GM12878 (cell line): ENCODE results near the gene UTF1. TPM values are rescaled to one million over a fixed set of nuclear protein-coding genes. Genes with fewer than 3 reads are reported as not detected.

Source experiments
- BHLHE40 ChIP-seq, 2 experiments: fragments of 450-650 bp in 1 of 2; IDR thresholded peaks; 2 replicates each; pipeline ENCODE4 v1.6.1; 2011 to 2017; ENCODE audit warnings: low read depth in 2 of 2, borderline replicate concordance in 1 of 2, improper control_type of control experiment in 1 of 2, low read length in 1 of 2, mild to moderate bottlenecking in 1 of 2
- BMI1 ChIP-seq: fragments of 450-650 bp; IDR thresholded peaks from 2 replicates; pipeline ENCODE4 v1.6.1; 2016; ENCODE audit warnings: mild to moderate bottlenecking, moderate library complexity, borderline replicate concordance
- GATAD2B ChIP-seq: fragments of 450-650 bp; conservative IDR thresholded peaks from 2 replicates; pipeline ENCODE4 v1.6.1; 2017; ENCODE audit warnings: low read depth, mild to moderate bottlenecking, moderate library complexity
- SPI1 ChIP-seq: IDR thresholded peaks from 2 replicates; pipeline ENCODE4 v1.6.1; 2011; ENCODE audit warnings: low read depth, mild to moderate bottlenecking, low read length, moderate library complexity, borderline replicate concordance; ENCODE audit not compliant: insufficient read depth
- TAF1 ChIP-seq: IDR thresholded peaks from 2 replicates; pipeline ENCODE4 v1.6.1; 2011; ENCODE audit warnings: mild to moderate bottlenecking, low read depth, low read length, borderline replicate concordance
- YBX1 ChIP-seq: fragments of 450-650 bp; IDR thresholded peaks from 2 replicates; pipeline ENCODE4 v1.6.1; 2016; ENCODE audit warnings: antibody characterized with exemption
- ZBTB40 ChIP-seq: fragments of 450-650 bp; IDR thresholded peaks from 2 replicates; pipeline ENCODE4 v1.6.1; 2016; ENCODE audit warnings: mild to moderate bottlenecking, moderate library complexity, borderline replicate concordance
- polyA plus RNA-seq, 11 experiments: library from polyadenylated mRNA; depleted of rRNA in 4 of 11; unstranded in 6 of 11; stranded (reverse) in 5 of 11; fragments of >200 nt; fragmentation: Nextera tagmentation in 4 of 11; fragmentation: Illumina TruSeq in 1 of 11; extraction: Ambion mirVana in 4 of 11; extraction: Trizol in 1 of 11; gene quantifications; 1 replicate in 1 of 11; 2 replicates in 10 of 11; pipeline versions ENCODE4 v1.2.1 to v1.2.3, GENCODE V29; 2011 to 2016; ENCODE audit warnings: inconsistent platforms in 2 of 11, missing spikeins in 2 of 11, low read depth in 1 of 11
- total RNA-seq, 4 experiments: library from RNA; depleted of rRNA in 3 of 4; stranded (reverse); fragments of >200 nt in 3 of 4; fragmentation: Illumina TruSeq in 1 of 4; extraction: Trizol in 1 of 4; gene quantifications; 2 replicates each; pipeline versions ENCODE4 v1.2.1 to v1.2.3, GENCODE V29; 2013 to 2021
- TF ChIP-seq, protein P1 (sequence below): IDR thresholded peaks from 2 replicates; pipeline ENCODE4 v1.6.1; 2012; ENCODE audit warnings: improper control_type of control experiment, low read depth, low read length; ENCODE audit not compliant: insufficient replicate concordance
- TF ChIP-seq, protein P2 (sequence below): IDR thresholded peaks from 2 replicates; pipeline ENCODE4 v1.6.1; 2012; ENCODE audit warnings: low read depth, low read length, improper control_type of control experiment
- TF ChIP-seq, protein P3 (sequence below): fragments of 450-650 bp; IDR thresholded peaks from 2 replicates; pipeline ENCODE4 v1.6.1; 2017; ENCODE audit warnings: antibody characterized with exemption, mild to moderate bottlenecking, moderate library complexity
- TF ChIP-seq, protein P4 (sequence below): fragments of 150-350 bp; IDR thresholded peaks from 2 replicates; pipeline ENCODE4 v1.6.1; 2014; ENCODE audit warnings: mild to moderate bottlenecking, low read depth, low read length

UTF1 gene
- total and polyA plus RNA-seq, 10 of the 15 experiments (the other 5 are each of a cell fraction or from before 2014, with no cell fraction given): not detected

GRCh38 chr10:133275684-133276092 is 45.7 kb downstream of the UTF1 start (continued):
- TF ChIP-seq, protein P1, sequence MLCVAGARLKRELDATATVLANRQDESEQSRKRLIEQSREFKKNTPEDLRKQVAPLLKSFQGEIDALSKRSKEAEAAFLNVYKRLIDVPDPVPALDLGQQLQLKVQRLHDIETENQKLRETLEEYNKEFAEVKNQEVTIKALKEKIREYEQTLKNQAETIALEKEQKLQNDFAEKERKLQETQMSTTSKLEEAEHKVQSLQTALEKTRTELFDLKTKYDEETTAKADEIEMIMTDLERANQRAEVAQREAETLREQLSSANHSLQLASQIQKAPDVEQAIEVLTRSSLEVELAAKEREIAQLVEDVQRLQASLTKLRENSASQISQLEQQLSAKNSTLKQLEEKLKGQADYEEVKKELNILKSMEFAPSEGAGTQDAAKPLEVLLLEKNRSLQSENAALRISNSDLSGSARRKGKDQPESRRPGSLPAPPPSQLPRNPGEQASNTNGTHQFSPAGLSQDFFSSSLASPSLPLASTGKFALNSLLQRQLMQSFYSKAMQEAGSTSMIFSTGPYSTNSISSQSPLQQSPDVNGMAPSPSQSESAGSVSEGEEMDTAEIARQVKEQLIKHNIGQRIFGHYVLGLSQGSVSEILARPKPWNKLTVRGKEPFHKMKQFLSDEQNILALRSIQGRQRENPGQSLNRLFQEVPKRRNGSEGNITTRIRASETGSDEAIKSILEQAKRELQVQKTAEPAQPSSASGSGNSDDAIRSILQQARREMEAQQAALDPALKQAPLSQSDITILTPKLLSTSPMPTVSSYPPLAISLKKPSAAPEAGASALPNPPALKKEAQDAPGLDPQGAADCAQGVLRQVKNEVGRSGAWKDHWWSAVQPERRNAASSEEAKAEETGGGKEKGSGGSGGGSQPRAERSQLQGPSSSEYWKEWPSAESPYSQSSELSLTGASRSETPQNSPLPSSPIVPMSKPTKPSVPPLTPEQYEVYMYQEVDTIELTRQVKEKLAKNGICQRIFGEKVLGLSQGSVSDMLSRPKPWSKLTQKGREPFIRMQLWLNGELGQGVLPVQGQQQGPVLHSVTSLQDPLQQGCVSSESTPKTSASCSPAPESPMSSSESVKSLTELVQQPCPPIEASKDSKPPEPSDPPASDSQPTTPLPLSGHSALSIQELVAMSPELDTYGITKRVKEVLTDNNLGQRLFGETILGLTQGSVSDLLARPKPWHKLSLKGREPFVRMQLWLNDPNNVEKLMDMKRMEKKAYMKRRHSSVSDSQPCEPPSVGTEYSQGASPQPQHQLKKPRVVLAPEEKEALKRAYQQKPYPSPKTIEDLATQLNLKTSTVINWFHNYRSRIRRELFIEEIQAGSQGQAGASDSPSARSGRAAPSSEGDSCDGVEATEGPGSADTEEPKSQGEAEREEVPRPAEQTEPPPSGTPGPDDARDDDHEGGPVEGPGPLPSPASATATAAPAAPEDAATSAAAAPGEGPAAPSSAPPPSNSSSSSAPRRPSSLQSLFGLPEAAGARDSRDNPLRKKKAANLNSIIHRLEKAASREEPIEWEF: no peak
- TF ChIP-seq, protein P2, sequence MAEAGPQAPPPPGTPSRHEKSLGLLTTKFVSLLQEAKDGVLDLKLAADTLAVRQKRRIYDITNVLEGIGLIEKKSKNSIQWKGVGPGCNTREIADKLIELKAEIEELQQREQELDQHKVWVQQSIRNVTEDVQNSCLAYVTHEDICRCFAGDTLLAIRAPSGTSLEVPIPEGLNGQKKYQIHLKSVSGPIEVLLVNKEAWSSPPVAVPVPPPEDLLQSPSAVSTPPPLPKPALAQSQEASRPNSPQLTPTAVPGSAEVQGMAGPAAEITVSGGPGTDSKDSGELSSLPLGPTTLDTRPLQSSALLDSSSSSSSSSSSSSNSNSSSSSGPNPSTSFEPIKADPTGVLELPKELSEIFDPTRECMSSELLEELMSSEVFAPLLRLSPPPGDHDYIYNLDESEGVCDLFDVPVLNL: no peak
- TF ChIP-seq GATAD2B: no peak
- TF ChIP-seq BHLHE40 (IDR thresholded peaks at IDR 0.05; ENCODE audit: borderline replicate concordance in 1 of 2, low read depth in 2 of 2, low read length in 1 of 2): no peak
- no peak for TF ChIP-seq YBX1
- TF ChIP-seq, protein P3, sequence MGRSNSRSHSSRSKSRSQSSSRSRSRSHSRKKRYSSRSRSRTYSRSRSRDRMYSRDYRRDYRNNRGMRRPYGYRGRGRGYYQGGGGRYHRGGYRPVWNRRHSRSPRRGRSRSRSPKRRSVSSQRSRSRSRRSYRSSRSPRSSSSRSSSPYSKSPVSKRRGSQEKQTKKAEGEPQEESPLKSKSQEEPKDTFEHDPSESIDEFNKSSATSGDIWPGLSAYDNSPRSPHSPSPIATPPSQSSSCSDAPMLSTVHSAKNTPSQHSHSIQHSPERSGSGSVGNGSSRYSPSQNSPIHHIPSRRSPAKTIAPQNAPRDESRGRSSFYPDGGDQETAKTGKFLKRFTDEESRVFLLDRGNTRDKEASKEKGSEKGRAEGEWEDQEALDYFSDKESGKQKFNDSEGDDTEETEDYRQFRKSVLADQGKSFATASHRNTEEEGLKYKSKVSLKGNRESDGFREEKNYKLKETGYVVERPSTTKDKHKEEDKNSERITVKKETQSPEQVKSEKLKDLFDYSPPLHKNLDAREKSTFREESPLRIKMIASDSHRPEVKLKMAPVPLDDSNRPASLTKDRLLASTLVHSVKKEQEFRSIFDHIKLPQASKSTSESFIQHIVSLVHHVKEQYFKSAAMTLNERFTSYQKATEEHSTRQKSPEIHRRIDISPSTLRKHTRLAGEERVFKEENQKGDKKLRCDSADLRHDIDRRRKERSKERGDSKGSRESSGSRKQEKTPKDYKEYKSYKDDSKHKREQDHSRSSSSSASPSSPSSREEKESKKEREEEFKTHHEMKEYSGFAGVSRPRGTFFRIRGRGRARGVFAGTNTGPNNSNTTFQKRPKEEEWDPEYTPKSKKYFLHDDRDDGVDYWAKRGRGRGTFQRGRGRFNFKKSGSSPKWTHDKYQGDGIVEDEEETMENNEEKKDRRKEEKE: no peak
- no peak for TF ChIP-seq BMI1
- no peak for TF ChIP-seq ZBTB40
- TF ChIP-seq, protein P4, sequence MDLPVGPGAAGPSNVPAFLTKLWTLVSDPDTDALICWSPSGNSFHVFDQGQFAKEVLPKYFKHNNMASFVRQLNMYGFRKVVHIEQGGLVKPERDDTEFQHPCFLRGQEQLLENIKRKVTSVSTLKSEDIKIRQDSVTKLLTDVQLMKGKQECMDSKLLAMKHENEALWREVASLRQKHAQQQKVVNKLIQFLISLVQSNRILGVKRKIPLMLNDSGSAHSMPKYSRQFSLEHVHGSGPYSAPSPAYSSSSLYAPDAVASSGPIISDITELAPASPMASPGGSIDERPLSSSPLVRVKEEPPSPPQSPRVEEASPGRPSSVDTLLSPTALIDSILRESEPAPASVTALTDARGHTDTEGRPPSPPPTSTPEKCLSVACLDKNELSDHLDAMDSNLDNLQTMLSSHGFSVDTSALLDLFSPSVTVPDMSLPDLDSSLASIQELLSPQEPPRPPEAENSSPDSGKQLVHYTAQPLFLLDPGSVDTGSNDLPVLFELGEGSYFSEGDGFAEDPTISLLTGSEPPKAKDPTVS: 0 out of 2 replicates have a peak, but pooled peaks have one; percentile 16
- peak; percentile 13; the same call in 1 of the 2 replicates for TF ChIP-seq SPI1
- TF ChIP-seq TAF1: 0 out of 2 replicates have a peak, but pooled peaks have one; percentile 13
